Lung (tissue), 16 donors: ENCODE results near the gene TMEM259. TPM values are rescaled to one million over a fixed set of nuclear protein-coding genes. Genes with fewer than 3 reads are reported as not detected.

Experiments
- ATAC-seq: fragments of 200-7000 bp; cut with Tn5 transposase; one replicate; pipeline ENCODE4 v1.9.1; 2020; ENCODE audit warnings: moderate number of reproducible peaks; ENCODE audit not compliant: insufficient read depth, low FRiP score
- DNase-seq, 3 donors: peaks; one replicate each; pipeline ENCODE4 v3.0.0-alpha.2; 2013 to 2017
- H3K27ac ChIP-seq, 2 donors: one replicate each; pipeline ENCODE4 v1.5.1; 2013; ENCODE audit warnings: mild to moderate bottlenecking in 2 of 2, moderate library complexity in 2 of 2, control low read depth in 1 of 2, inconsistent platforms in 1 of 2, low read depth in 1 of 2, low read length in 1 of 2
- H3K27me3 ChIP-seq, 3 donors: one replicate each; pipeline ENCODE4 v1.5.1; 2013; ENCODE audit warnings: low read length in 2 of 3; ENCODE audit not compliant: control insufficient read depth in 3 of 3, insufficient read depth in 3 of 3
- H3K36me3 ChIP-seq, 4 donors: one replicate each; pipeline ENCODE4 v1.5.1; 2013; ENCODE audit warnings: low read length in 4 of 4, mild to moderate bottlenecking in 1 of 4, moderate library complexity in 1 of 4; ENCODE audit not compliant: control insufficient read depth in 4 of 4, insufficient read depth in 4 of 4
- H3K4me1 ChIP-seq, 5 donors: one replicate each; pipeline ENCODE4 v1.5.1; 2013; ENCODE audit warnings: low read length in 5 of 5, mild to moderate bottlenecking in 2 of 5, moderate library complexity in 1 of 5; ENCODE audit not compliant: control insufficient read depth in 5 of 5, insufficient read depth in 5 of 5
- H3K4me3 ChIP-seq: one replicate; pipeline ENCODE4 v1.5.1; 2013; ENCODE audit warnings: mild to moderate bottlenecking, control low read depth, moderate library complexity
- H3K9ac ChIP-seq, 2 donors: one replicate each; pipeline ENCODE4 v1.5.1; 2013; ENCODE audit warnings: low read length in 2 of 2, control low read depth in 1 of 2; ENCODE audit not compliant: insufficient read depth in 1 of 2
- H3K9me3 ChIP-seq, 4 donors: one replicate each; pipeline ENCODE4 v1.5.1; 2013; ENCODE audit warnings: low read length in 3 of 4, mild to moderate bottlenecking in 1 of 4, moderate library complexity in 1 of 4; ENCODE audit not compliant: control insufficient read depth in 4 of 4, insufficient read depth in 3 of 4
- WGBS, 2 donors: extraction: QIAGEN DNeasy Blood & Tissue Kit; methylation state at CpG; one replicate each; pipeline ENCODE4 v1.1.7; 2013; 5-methylcytosine and 5-hydroxymethylcytosine counted together
- long read RNA-seq, 5 donors: transcript quantifications; one replicate each; lab custom pipeline, GENCODE V29; 2026
- polyA plus RNA-seq, 2 donors: library from polyadenylated mRNA; stranded (reverse); fragments of 200-250 nt; gene quantifications; one replicate each; pipeline ENCODE4 v1.2.1, GENCODE V29; 2013
- total RNA-seq, 2 donors: library from RNA; depleted of rRNA in 1 of 2; stranded (reverse); fragments of >200 nt in 1 of 2; gene quantifications; one replicate each; pipeline ENCODE4 v1.2.1, GENCODE V29; 2014 to 2021
- TF ChIP-seq, protein P1 (sequence below): IDR thresholded peaks from 2 replicates; pipeline ENCODE4 v1.5.1; 2012; ENCODE audit warnings: mild to moderate bottlenecking; ENCODE audit errors: control extremely low read depth, extremely low read depth
- donor health status: control.
- donor health status: control.
- donor health status: Bipolar disorder and iron deficiency.
- donor health status: healthy.
- donor health status: DM: yes; HTN: yes; CAD: no.

TMEM259 gene
- 100 to 1,000 TPM in 1 of 2 donors, 10 to 100 TPM in 1; 61.1 to 195 TPM for total RNA-seq
- 100 to 1,000 TPM; 194 to 262 TPM for polyA plus RNA-seq
- long read RNA-seq, donor 1, transcript TMEM259-208 (1 exons, 1,637 nt), result major isoform, 23 of 72 reads
- long read RNA-seq, donor 1, transcript TMEM259-202 (11 exons, 2,748 nt), result minor isoform, 7 of 72 reads
- long read RNA-seq, donor 1, partial matches to known transcripts, result 42 of 72 reads
- long read RNA-seq, donor 1, other reads (novel, unspliced or antisense), result 0 of 72 reads
- long read RNA-seq, donor 2, transcript TMEM259-208 (1 exons, 1,637 nt), result major isoform, 12 of 21 reads
- long read RNA-seq, donor 2, partial matches to known transcripts, result 5 of 21 reads
- long read RNA-seq, donor 2, other reads (novel, unspliced or antisense), result 0 of 21 reads
- long read RNA-seq, donor 3, transcript TMEM259-208 (1 exons, 1,637 nt), result major isoform, 15 of 34 reads
- long read RNA-seq, donor 3, partial matches to known transcripts, result 16 of 34 reads
- long read RNA-seq, donor 3, other reads (novel, unspliced or antisense), result 0 of 34 reads
- long read RNA-seq, donor 4, transcript TMEM259-208 (1 exons, 1,637 nt), result major isoform, 22 of 50 reads
- long read RNA-seq, donor 4, partial matches to known transcripts, result 6 of 50 reads
- long read RNA-seq, donor 4, other reads (novel, unspliced or antisense), result 20 of 50 reads
- long read RNA-seq, donor 5, transcript TMEM259-208 (1 exons, 1,637 nt), result major isoform, 34 of 88 reads
- long read RNA-seq, donor 5, transcript TMEM259-202 (11 exons, 2,748 nt), result minor isoform, 12 of 88 reads
- long read RNA-seq, donor 5, partial matches to known transcripts, result 34 of 88 reads
- long read RNA-seq, donor 5, other reads (novel, unspliced or antisense), result 7 of 88 reads

GRCh38 chr19:1020868-1021425, at the start of gene TMEM259:
Gene TMEM259, minus strand, starts transcription at chr19:1021123. Its CDS starts 127 bp downstream, at chr19:1020996.
- TF ChIP-seq, protein P1, sequence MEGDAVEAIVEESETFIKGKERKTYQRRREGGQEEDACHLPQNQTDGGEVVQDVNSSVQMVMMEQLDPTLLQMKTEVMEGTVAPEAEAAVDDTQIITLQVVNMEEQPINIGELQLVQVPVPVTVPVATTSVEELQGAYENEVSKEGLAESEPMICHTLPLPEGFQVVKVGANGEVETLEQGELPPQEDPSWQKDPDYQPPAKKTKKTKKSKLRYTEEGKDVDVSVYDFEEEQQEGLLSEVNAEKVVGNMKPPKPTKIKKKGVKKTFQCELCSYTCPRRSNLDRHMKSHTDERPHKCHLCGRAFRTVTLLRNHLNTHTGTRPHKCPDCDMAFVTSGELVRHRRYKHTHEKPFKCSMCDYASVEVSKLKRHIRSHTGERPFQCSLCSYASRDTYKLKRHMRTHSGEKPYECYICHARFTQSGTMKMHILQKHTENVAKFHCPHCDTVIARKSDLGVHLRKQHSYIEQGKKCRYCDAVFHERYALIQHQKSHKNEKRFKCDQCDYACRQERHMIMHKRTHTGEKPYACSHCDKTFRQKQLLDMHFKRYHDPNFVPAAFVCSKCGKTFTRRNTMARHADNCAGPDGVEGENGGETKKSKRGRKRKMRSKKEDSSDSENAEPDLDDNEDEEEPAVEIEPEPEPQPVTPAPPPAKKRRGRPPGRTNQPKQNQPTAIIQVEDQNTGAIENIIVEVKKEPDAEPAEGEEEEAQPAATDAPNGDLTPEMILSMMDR, result no peak
- DNase-seq (peak; percentile 99), ATAC-seq (peak; percentile 95)
- WGBS, 2 donors, result 0% methylated on average over 35 to 68 of the region's 68 CpGs
- Histone ChIP-seq H3K9ac (peak within 1 kb of the TSS; percentile 39 to 95), H3K36me3 (peaks cover 0 to 5% (median 0%) of the 10 kb centered on the region in 4 donors), H3K27me3 (no peaks in the 10 kb centered on the region), H3K4me1 (peaks cover 6 to 40% (median 7%) of the 10 kb centered on the region in 5 donors), H3K27ac (peak within 1 kb of the TSS; percentile 90 to 96), H3K9me3 (no peaks in the 10 kb centered on the region), H3K4me3 (peak within 1 kb of the TSS; percentile 87)

- Histone ChIP-seq H3K27me3 (peaks cover 0 to 46% (median 41%) of the 10 kb centered on the region in 3 donors), H3K4me3 (no peak overlapping the region), H3K9ac (no peak overlapping the region), H3K9me3 (no peaks in the 10 kb centered on the region), H3K4me1 (peaks cover 0 to 33% (median 0%) of the 10 kb centered on the region in 5 donors), H3K36me3 (peaks cover 0 to 24% (median 0%) of the 10 kb centered on the region in 4 donors), H3K27ac (no peak overlapping the region)
- TF ChIP-seq, protein P1, result no peak
- WGBS, 2 donors, result 63 to 80% methylated on average over 21 of the region's 21 CpGs
- DNase-seq (no peak), ATAC-seq (no peak)
These were observed 49.6 kb upstream of the TMEM259 start for GRCh38 chr19:1070576-1070930.

- Histone ChIP-seq H3K4me3 (no peak overlapping the region), H3K9me3 (no peaks in the 10 kb centered on the region), H3K27me3 (peaks cover 0 to 51% (median 43%) of the 10 kb centered on the region in 3 donors), H3K4me1 (peaks cover 0 to 37% (median 0%) of the 10 kb centered on the region in 5 donors), H3K27ac (peak overlapping the region in 1 of 2 donors; percentile 43), H3K36me3 (peaks cover 0 to 22% (median 0%) of the 10 kb centered on the region in 4 donors), H3K9ac (no peak overlapping the region)
- TF ChIP-seq, protein P1, result no peak
- DNase-seq (no peak), ATAC-seq (peak; percentile 29)
- 23 to 38% methylated on average over 23 to 25 of the region's 25 CpGs for WGBS, 2 donors
These were observed 48.3 kb upstream of the TMEM259 start for GRCh38 chr19:1069009-1069779.
